GM12878 (cell line): ENCODE measurements around the gene CCR7. TPM values are rescaled to one million over a fixed set of nuclear protein-coding genes. Genes with fewer than 3 reads are reported as not detected.

Experiments
- EED ChIP-seq: sonication (generic); IDR thresholded peaks from 2 replicates; pipeline ENCODE4 v1.6.1; 2016; ENCODE audit warnings: antibody characterized with exemption, low read depth
- EP300 ChIP-seq, 2 experiments: fragments of 150-350 bp in 1 of 2; IDR thresholded peaks; 2 replicates each; pipeline ENCODE4 v1.6.1; 2011 to 2012; ENCODE audit warnings: low read depth in 2 of 2, low read length in 2 of 2, borderline replicate concordance in 1 of 2, improper control_type of control experiment in 1 of 2, inconsistent platforms in 1 of 2; ENCODE audit not compliant: control insufficient read depth in 1 of 2
- EZH2 ChIP-seq: IDR thresholded peaks from 2 replicates; pipeline ENCODE4 v1.6.1; 2012; ENCODE audit warnings: low read depth, mild to moderate bottlenecking, control low read depth, inconsistent platforms, low read length, borderline replicate concordance; ENCODE audit not compliant: control insufficient read depth
- FOXK2 ChIP-seq: fragments of 450-650 bp; IDR thresholded peaks from 2 replicates; pipeline ENCODE4 v1.6.1; 2017; ENCODE audit warnings: mild to moderate bottlenecking, moderate library complexity
- KDM1A ChIP-seq: fragments of 200-600 bp; sonication (generic); IDR thresholded peaks from 2 replicates; pipeline ENCODE4 v1.6.1; 2016; ENCODE audit warnings: borderline replicate concordance
- KLF5 ChIP-seq: fragments of 450-650 bp; IDR thresholded peaks from 2 replicates; pipeline ENCODE4 v1.6.1; 2014; ENCODE audit warnings: mild to moderate bottlenecking; ENCODE audit not compliant: partially characterized antibody
- MYC ChIP-seq: IDR thresholded peaks from 2 replicates; pipeline ENCODE4 v1.6.1; 2011; ENCODE audit warnings: mild to moderate bottlenecking, low read length, moderate library complexity, inconsistent platforms; ENCODE audit not compliant: insufficient read depth, insufficient replicate concordance, insufficient read length, severe bottlenecking
- NR2F1 ChIP-seq: fragments of 450-650 bp; conservative IDR thresholded peaks from 2 replicates; pipeline ENCODE4 v1.6.1; 2017; ENCODE audit warnings: mild to moderate bottlenecking
- PAX8 ChIP-seq: fragments of 450-650 bp; IDR thresholded peaks from 2 replicates; pipeline ENCODE4 v1.6.1; 2017; ENCODE audit warnings: mild to moderate bottlenecking, moderate library complexity
- RAD51 ChIP-seq: fragments of 450-650 bp; IDR thresholded peaks from 2 replicates; pipeline ENCODE4 v1.6.1; 2016; ENCODE audit warnings: moderate library complexity, mild to moderate bottlenecking, inconsistent platforms
- RFX5 ChIP-seq: IDR thresholded peaks from 2 replicates; pipeline ENCODE4 v1.6.1; 2011; ENCODE audit warnings: low read depth, low read length, improper control_type of control experiment
- RUNX3 ChIP-seq: IDR thresholded peaks from 2 replicates; pipeline ENCODE4 v1.6.1; 2012; ENCODE audit warnings: low read length, inconsistent platforms
- SIN3A ChIP-seq: IDR thresholded peaks from 2 replicates; pipeline ENCODE4 v1.6.1; 2012; ENCODE audit warnings: low read depth, low read length, improper control_type of control experiment
- SPI1 ChIP-seq: IDR thresholded peaks from 2 replicates; pipeline ENCODE4 v1.6.1; 2011; ENCODE audit warnings: low read depth, mild to moderate bottlenecking, low read length, moderate library complexity, borderline replicate concordance; ENCODE audit not compliant: insufficient read depth
- TBL1XR1 ChIP-seq: IDR thresholded peaks from 2 replicates; pipeline ENCODE4 v1.6.1; 2012; ENCODE audit warnings: low read depth, low read length, improper control_type of control experiment
- TCF7 ChIP-seq: IDR thresholded peaks from 2 replicates; pipeline ENCODE4 v1.6.1; 2014; ENCODE audit warnings: antibody characterized with exemption, borderline replicate concordance
- WRNIP1 ChIP-seq: IDR thresholded peaks from 2 replicates; pipeline ENCODE4 v1.6.1; 2011; ENCODE audit warnings: low read depth, low read length, improper control_type of control experiment, borderline replicate concordance
- ZNF24 ChIP-seq: fragments of 450-650 bp; IDR thresholded peaks from 2 replicates; pipeline ENCODE4 v1.6.1; 2017; ENCODE audit warnings: antibody characterized with exemption, mild to moderate bottlenecking
- ZNF622 ChIP-seq: fragments of 450-650 bp; IDR thresholded peaks from 2 replicates; pipeline ENCODE4 v1.6.1; 2017; ENCODE audit warnings: mild to moderate bottlenecking, inconsistent platforms
- ZSCAN29 ChIP-seq: fragments of 450-650 bp; IDR thresholded peaks from 2 replicates; pipeline ENCODE4 v1.6.1; 2017; ENCODE audit warnings: mild to moderate bottlenecking, moderate library complexity
- polyA plus RNA-seq, 11 experiments: library from polyadenylated mRNA; depleted of rRNA in 4 of 11; unstranded in 6 of 11; stranded (reverse) in 5 of 11; fragments of >200 nt; fragmentation: Nextera tagmentation in 4 of 11; fragmentation: Illumina TruSeq in 1 of 11; extraction: Ambion mirVana in 4 of 11; extraction: Trizol in 1 of 11; gene quantifications; 1 replicate in 1 of 11; 2 replicates in 10 of 11; pipeline versions ENCODE4 v1.2.1 to v1.2.3, GENCODE V29; 2011 to 2016; ENCODE audit warnings: inconsistent platforms in 2 of 11, missing spikeins in 2 of 11, low read depth in 1 of 11
- total RNA-seq, 4 experiments: library from RNA; depleted of rRNA in 3 of 4; stranded (reverse); fragments of >200 nt in 3 of 4; fragmentation: Illumina TruSeq in 1 of 4; extraction: Trizol in 1 of 4; gene quantifications; 2 replicates each; pipeline versions ENCODE4 v1.2.1 to v1.2.3, GENCODE V29; 2013 to 2021
- TF ChIP-seq, protein P1 (sequence below): fragments of 450-650 bp; IDR thresholded peaks from 2 replicates; pipeline ENCODE4 v1.6.1; 2017; ENCODE audit warnings: borderline replicate concordance
- TF ChIP-seq, protein P2 (sequence below): fragments of 450-650 bp; IDR thresholded peaks from 2 replicates; pipeline ENCODE4 v1.6.1; 2016; ENCODE audit warnings: mild to moderate bottlenecking, moderate library complexity, borderline replicate concordance
- TF ChIP-seq, protein P3 (sequence below): fragments of 450-650 bp; IDR thresholded peaks from 2 replicates; pipeline ENCODE4 v1.6.1; 2016; ENCODE audit warnings: mild to moderate bottlenecking

The CCR7 gene
- total and polyA plus RNA-seq, 10 of the 15 experiments (the other 5 are each of a cell fraction or from before 2014, with no cell fraction given), result 131 to 1,171 (median 260) TPM

- TF ChIP-seq SPI1 (no peak), ZNF622 (no peak), ZNF24 (no peak), KLF5 (no peak), RAD51 (no peak), MYC (no peak), EP300 (IDR thresholded peaks at IDR 0.05; ENCODE audit: borderline replicate concordance in 1 of 2, control insufficient read depth in 1 of 2, low read depth in 2 of 2, low read length in 2 of 2) (peak in 1 of 2 experiments; percentile 43; a peak in 3 of 4 replicates), RUNX3 (peak; percentile 82), PAX8 (peak; percentile 83; the same call in 1 of the 2 replicates), EED (peak; percentile 24; the same call in 1 of the 2 replicates), TBL1XR1 (no peak), RFX5 (no peak), FOXK2 (no peak), SIN3A (no peak; the same call in 1 of the 2 replicates), NR2F1 (no peak; the same call in 1 of the 2 replicates), KDM1A (no peak), EZH2 (no peak), ZSCAN29 (no peak), TCF7 (no peak), WRNIP1 (no peak)
- TF ChIP-seq, protein P1, sequence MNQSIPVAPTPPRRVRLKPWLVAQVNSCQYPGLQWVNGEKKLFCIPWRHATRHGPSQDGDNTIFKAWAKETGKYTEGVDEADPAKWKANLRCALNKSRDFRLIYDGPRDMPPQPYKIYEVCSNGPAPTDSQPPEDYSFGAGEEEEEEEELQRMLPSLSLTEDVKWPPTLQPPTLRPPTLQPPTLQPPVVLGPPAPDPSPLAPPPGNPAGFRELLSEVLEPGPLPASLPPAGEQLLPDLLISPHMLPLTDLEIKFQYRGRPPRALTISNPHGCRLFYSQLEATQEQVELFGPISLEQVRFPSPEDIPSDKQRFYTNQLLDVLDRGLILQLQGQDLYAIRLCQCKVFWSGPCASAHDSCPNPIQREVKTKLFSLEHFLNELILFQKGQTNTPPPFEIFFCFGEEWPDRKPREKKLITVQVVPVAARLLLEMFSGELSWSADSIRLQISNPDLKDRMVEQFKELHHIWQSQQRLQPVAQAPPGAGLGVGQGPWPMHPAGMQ, result peak; percentile 67
- TF ChIP-seq, protein P2, sequence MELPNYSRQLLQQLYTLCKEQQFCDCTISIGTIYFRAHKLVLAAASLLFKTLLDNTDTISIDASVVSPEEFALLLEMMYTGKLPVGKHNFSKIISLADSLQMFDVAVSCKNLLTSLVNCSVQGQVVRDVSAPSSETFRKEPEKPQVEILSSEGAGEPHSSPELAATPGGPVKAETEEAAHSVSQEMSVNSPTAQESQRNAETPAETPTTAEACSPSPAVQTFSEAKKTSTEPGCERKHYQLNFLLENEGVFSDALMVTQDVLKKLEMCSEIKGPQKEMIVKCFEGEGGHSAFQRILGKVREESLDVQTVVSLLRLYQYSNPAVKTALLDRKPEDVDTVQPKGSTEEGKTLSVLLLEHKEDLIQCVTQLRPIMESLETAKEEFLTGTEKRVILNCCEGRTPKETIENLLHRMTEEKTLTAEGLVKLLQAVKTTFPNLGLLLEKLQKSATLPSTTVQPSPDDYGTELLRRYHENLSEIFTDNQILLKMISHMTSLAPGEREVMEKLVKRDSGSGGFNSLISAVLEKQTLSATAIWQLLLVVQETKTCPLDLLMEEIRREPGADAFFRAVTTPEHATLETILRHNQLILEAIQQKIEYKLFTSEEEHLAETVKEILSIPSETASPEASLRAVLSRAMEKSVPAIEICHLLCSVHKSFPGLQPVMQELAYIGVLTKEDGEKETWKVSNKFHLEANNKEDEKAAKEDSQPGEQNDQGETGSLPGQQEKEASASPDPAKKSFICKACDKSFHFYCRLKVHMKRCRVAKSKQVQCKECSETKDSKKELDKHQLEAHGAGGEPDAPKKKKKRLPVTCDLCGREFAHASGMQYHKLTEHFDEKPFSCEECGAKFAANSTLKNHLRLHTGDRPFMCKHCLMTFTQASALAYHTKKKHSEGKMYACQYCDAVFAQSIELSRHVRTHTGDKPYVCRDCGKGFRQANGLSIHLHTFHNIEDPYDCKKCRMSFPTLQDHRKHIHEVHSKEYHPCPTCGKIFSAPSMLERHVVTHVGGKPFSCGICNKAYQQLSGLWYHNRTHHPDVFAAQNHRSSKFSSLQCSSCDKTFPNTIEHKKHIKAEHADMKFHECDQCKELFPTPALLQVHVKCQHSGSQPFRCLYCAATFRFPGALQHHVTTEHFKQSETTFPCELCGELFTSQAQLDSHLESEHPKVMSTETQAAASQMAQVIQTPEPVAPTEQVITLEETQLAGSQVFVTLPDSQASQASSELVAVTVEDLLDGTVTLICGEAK, result no peak
- TF ChIP-seq, protein P3, sequence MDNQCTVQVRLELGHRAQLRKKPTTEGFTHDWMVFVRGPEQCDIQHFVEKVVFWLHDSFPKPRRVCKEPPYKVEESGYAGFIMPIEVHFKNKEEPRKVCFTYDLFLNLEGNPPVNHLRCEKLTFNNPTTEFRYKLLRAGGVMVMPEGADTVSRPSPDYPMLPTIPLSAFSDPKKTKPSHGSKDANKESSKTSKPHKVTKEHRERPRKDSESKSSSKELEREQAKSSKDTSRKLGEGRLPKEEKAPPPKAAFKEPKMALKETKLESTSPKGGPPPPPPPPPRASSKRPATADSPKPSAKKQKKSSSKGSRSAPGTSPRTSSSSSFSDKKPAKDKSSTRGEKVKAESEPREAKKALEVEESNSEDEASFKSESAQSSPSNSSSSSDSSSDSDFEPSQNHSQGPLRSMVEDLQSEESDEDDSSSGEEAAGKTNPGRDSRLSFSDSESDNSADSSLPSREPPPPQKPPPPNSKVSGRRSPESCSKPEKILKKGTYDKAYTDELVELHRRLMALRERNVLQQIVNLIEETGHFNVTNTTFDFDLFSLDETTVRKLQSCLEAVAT, result peak; percentile 96
Observed at GRCh38 chr17:40541060-40541872, 24.0 kb downstream of the CCR7 start (continued).
